RWPE1 (cell line): ENCODE data around the gene GOLGA7B.

Experiments
- CTCF ChIA-PET: fragments of 350-600 bp; sonication (Branson Sonifier 250); formaldehyde crosslinking; extraction: SDS; loops from one replicate; lab custom pipeline; 2021; lab: Yijun Ruan, JAX
- POLR2A ChIA-PET: fragments of 400-600 bp; formaldehyde crosslinking; extraction: SDS; loops from one replicate; lab custom pipeline; 2020; ENCODE audit warnings: antibody characterized with exemption; ENCODE audit not compliant: low non-redundant PET; lab: Yijun Ruan, JAX
- DNase-seq: peaks from one replicate; pipeline ENCODE4 v3.0.0; 2012; ENCODE audit warnings: low spot score
- H3K27ac ChIP-seq: fragments of 450-650 bp; 2 replicates; pipeline ENCODE4 v1.5.1; 2017
- CTCF ChIP-seq: fragments of 450-650 bp; conservative IDR thresholded peaks from 2 replicates; pipeline ENCODE4 v1.5.1; 2017; ENCODE audit warnings: low read depth, mild to moderate bottlenecking

The GOLGA7B gene

GRCh38 chr10:97820096-97820704, 29.4 kb upstream of the GOLGA7B start:
- ChIA-PET POLR2A (no interaction called here), CTCF (interaction anchor here (0.6 kb wide), 1 partner anchor 94 kb away, joined by 3 read pairs; no protein-coding TSS in a partner anchor)
- no peak overlapping the region for H3K27ac ChIP-seq
- DNase-seq, result no peak
- TF ChIP-seq CTCF, result no peak

GRCh38 chr10:97821308-97822038, 28.2 kb upstream of the GOLGA7B start:
- H3K27ac ChIP-seq, result no peak overlapping the region
- ChIA-PET CTCF (interaction anchor here (0.6 to 1.7 kb wide), 3 partner anchors 29 to 35 kb away, joined by 3 to 6 read pairs (median 3); no protein-coding TSS in a partner anchor), POLR2A (no interaction called here)
- no peak for TF ChIP-seq CTCF
- DNase-seq, result no peak

GRCh38 chr10:97822261-97822687, 27.4 kb upstream of the GOLGA7B start:
- peak; percentile 70 for DNase-seq
- ChIA-PET POLR2A (no interaction called here), CTCF (interaction anchor here (0.6 to 1.7 kb wide), 3 partner anchors 18 to 34 kb away, joined by 3 to 6 read pairs (median 3); no protein-coding TSS in a partner anchor)
- no peak overlapping the region for H3K27ac ChIP-seq
- no peak for TF ChIP-seq CTCF

- H3K27ac ChIP-seq, result no peak overlapping the region
- ChIA-PET POLR2A (no interaction called here), CTCF (no interaction called here)
- DNase-seq, result no peak
- TF ChIP-seq CTCF, result no peak
Measured at GRCh38 chr10:97823734-97824133, 25.9 kb upstream of the GOLGA7B start.

GRCh38 chr10:97825020-97825760, 24.5 kb upstream of the GOLGA7B start:
- H3K27ac ChIP-seq, result no peak overlapping the region
- POLR2A ChIA-PET, result no interaction called here
- CTCF ChIA-PET, result interaction anchor here (0.6 to 1.0 kb wide), 3 partner anchors 23 to 53 kb away, joined by 3 to 6 read pairs (median 3); no protein-coding TSS in a partner anchor
- no peak for TF ChIP-seq CTCF
- DNase-seq, result no peak

DNA sequence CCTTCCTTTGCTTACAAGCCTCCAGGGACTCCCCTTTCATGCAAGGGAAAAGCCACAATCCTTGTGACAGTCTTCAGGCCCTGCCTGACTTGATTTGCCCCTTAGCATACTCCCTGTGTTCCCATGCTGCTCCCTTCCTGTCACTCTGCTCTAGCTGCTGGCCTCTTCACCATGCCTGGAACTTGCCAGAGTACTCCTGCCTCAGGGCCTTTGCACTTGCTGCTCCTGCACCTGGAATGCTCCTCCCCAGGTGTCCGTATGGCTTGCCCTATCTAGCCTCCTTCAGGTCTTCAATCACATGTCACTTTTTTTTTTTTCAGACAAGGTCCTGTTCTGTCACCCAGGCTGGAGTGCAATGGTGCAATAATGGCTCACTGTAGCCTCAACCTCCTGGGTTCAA, 22.8 kb upstream of the GOLGA7B start:
- ChIA-PET POLR2A (no interaction called here), CTCF (interaction anchor here (0.7 to 1.0 kb wide), 3 partner anchors 36 to 126 kb away, joined by 3 to 4 read pairs (median 3); no protein-coding TSS in a partner anchor)
- no peak for TF ChIP-seq CTCF
- DNase-seq, result no peak
- H3K27ac ChIP-seq, result no peak overlapping the region
